Keratinocyte (primary cell): Measurements from ENCODE around the gene UTP4. TPM values are rescaled to one million over a fixed set of nuclear protein-coding genes. Genes with fewer than 3 reads are reported as not detected.

Experiments
- DNase-seq: peaks from one replicate; pipeline ENCODE4 v3.0.0-alpha.2; 2011; ENCODE audit warnings: low read depth, missing footprints, low spot score
- FAIRE-seq: peaks from 2 replicates; lab custom pipeline; 2011; peaks lifted over from hg19 to GRCh38; lab: Jason Lieb, UNC
- H2AFZ ChIP-seq: 2 replicates; pipeline ENCODE4 v1.6.0; 2012; ENCODE audit warnings: low read length, control low read depth, inconsistent platforms; ENCODE audit not compliant: control insufficient read depth
- H3K27ac ChIP-seq: 2 replicates; pipeline ENCODE4 v1.5.1; 2011; ENCODE audit warnings: low read length; ENCODE audit not compliant: control insufficient read depth, insufficient read depth
- H3K27me3 ChIP-seq: 3 replicates; pipeline ENCODE4 v1.6.0; 2011; ENCODE audit warnings: low read length; ENCODE audit not compliant: control insufficient read depth, insufficient read depth; ENCODE audit errors: extremely low read depth
- H3K36me3 ChIP-seq, 2 experiments: 2 replicates in 1 of 2; 3 replicates in 1 of 2; pipeline ENCODE4 v1.5.1; 2011; ENCODE audit warnings: low read length in 2 of 2, mild to moderate bottlenecking in 1 of 2; ENCODE audit not compliant: control insufficient read depth in 2 of 2, insufficient read depth in 2 of 2; ENCODE audit errors: extremely low read depth in 1 of 2
- H3K4me1 ChIP-seq: 3 replicates; pipeline ENCODE4 v1.5.1; 2011; ENCODE audit warnings: low read length; ENCODE audit not compliant: control insufficient read depth, insufficient read depth; ENCODE audit errors: extremely low read depth
- H3K4me2 ChIP-seq: 3 replicates; pipeline ENCODE4 v1.6.0; 2011; ENCODE audit warnings: low read depth, low read length; ENCODE audit not compliant: control insufficient read depth, insufficient read depth; ENCODE audit errors: extremely low read depth
- H3K4me3 ChIP-seq, 3 experiments: fragments of 200-600 bp in 1 of 3; sonication (generic) in 1 of 3; 2 replicates in 2 of 3; 3 replicates in 1 of 3; pipeline ENCODE4 v1.5.1; 2011 to 2016; ENCODE audit warnings: low read length in 3 of 3, mild to moderate bottlenecking in 3 of 3, control low read depth in 2 of 3, inconsistent platforms in 1 of 3, low read depth in 1 of 3, mixed read lengths in 1 of 3, mixed run types in 1 of 3, moderate library complexity in 1 of 3; ENCODE audit not compliant: control insufficient read depth in 2 of 3, insufficient read depth in 2 of 3; ENCODE audit errors: extremely low read depth in 1 of 3
- H3K79me2 ChIP-seq: 2 replicates; pipeline ENCODE4 v1.6.0; 2012; ENCODE audit warnings: low read length; ENCODE audit not compliant: control insufficient read depth, insufficient read depth
- H3K9ac ChIP-seq: 3 replicates; pipeline ENCODE4 v1.6.0; 2011; ENCODE audit warnings: low read length; ENCODE audit not compliant: control insufficient read depth, insufficient read depth; ENCODE audit errors: extremely low read depth
- H3K9me1 ChIP-seq: 3 replicates; pipeline ENCODE4 v1.6.0; 2011; ENCODE audit warnings: low read length; ENCODE audit not compliant: control insufficient read depth, insufficient read depth; ENCODE audit errors: extremely low read depth
- H3K9me3 ChIP-seq: 2 replicates; pipeline ENCODE4 v1.5.1; 2012; ENCODE audit warnings: low read depth, low read length; ENCODE audit not compliant: control insufficient read depth
- H4K20me1 ChIP-seq: 3 replicates; pipeline ENCODE4 v1.6.0; 2011; ENCODE audit warnings: low read length; ENCODE audit not compliant: control insufficient read depth, insufficient read depth; ENCODE audit errors: extremely low read depth
- EZH2 ChIP-seq: IDR thresholded peaks from one replicate; pipeline ENCODE4 v1.6.1; 2012; ENCODE audit warnings: inconsistent platforms, mild to moderate bottlenecking, low read length, moderate library complexity
- dilution Hi-C: fragments of 300-500 bp; cut with MboI; formaldehyde crosslinking; loops from one replicate; pipeline ENCODE4 v1.7.0; 2020; ENCODE audit warnings: low sequenced_read_pairs; ENCODE audit not compliant: extremely low pct_ligation_motif_present
- polyA plus RNA-seq, 5 experiments: library from polyadenylated mRNA; depleted of rRNA in 3 of 5; stranded (reverse) in 3 of 5; stranded (forward) in 1 of 5; unstranded in 1 of 5; fragments of >200 nt; gene quantifications; 1 replicate in 1 of 5; 2 replicates in 3 of 5; 3 replicates in 1 of 5; pipeline versions ENCODE4 v1.2.1 to v1.2.3, GENCODE V29; 2011 to 2012; ENCODE audit warnings: missing spikeins in 2 of 5, low read depth in 1 of 5, low replicate concordance in 1 of 5
- small RNA-seq, 3 experiments: library from RNA; depleted of rRNA; stranded (forward); fragments of <200 nt; gene quantifications; one replicate each; pipeline ENCODE3, GENCODE V24; 2012; ENCODE audit warnings: low read depth in 3 of 3, low replicate concordance in 1 of 3; ENCODE audit not compliant: insufficient read length in 3 of 3
- TF ChIP-seq, protein P1 (sequence below), 3 experiments: IDR thresholded peaks in 1 of 3; conservative IDR thresholded peaks in 1 of 3; optimal IDR thresholded peaks in 1 of 3; 2 replicates in 2 of 3; 3 replicates in 1 of 3; pipeline versions ENCODE3 to v1.5.1; 2011; ENCODE audit warnings: low read length in 3 of 3, mild to moderate bottlenecking in 3 of 3, moderate library complexity in 2 of 3, control low read depth in 1 of 3, inconsistent platforms in 1 of 3; ENCODE audit not compliant: insufficient read depth in 2 of 3; ENCODE audit errors: extremely low read depth in 1 of 3

The UTP4 gene
- polyA plus RNA-seq, 1 donor (not counting 4 experiments of a cell fraction or from before 2014, with no cell fraction given): 106 TPM

- H3K27me3 ChIP-seq: no peaks in the 10 kb centered on the region
- no peak for FAIRE-seq
- no peaks in the 10 kb centered on the region for H4K20me1 ChIP-seq
- H3K9ac ChIP-seq: no peak overlapping the region
- no peak for DNase-seq
- no peaks in the 10 kb centered on the region for H3K36me3 ChIP-seq
- no peak for TF ChIP-seq EZH2
- TF ChIP-seq, protein P1, sequence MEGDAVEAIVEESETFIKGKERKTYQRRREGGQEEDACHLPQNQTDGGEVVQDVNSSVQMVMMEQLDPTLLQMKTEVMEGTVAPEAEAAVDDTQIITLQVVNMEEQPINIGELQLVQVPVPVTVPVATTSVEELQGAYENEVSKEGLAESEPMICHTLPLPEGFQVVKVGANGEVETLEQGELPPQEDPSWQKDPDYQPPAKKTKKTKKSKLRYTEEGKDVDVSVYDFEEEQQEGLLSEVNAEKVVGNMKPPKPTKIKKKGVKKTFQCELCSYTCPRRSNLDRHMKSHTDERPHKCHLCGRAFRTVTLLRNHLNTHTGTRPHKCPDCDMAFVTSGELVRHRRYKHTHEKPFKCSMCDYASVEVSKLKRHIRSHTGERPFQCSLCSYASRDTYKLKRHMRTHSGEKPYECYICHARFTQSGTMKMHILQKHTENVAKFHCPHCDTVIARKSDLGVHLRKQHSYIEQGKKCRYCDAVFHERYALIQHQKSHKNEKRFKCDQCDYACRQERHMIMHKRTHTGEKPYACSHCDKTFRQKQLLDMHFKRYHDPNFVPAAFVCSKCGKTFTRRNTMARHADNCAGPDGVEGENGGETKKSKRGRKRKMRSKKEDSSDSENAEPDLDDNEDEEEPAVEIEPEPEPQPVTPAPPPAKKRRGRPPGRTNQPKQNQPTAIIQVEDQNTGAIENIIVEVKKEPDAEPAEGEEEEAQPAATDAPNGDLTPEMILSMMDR (optimal IDR thresholded peaks at IDR 0.05 in 1 of 3, IDR thresholded peaks at IDR 0.05 in 1 of 3, conservative IDR thresholded peaks at IDR 0.05 in 1 of 3; ENCODE audit: extremely low read depth in 1 of 3, insufficient read depth in 2 of 3, low read length in 3 of 3): no peak
- H3K4me3 ChIP-seq: peak overlapping the region in 1 of 3 experiments; percentile 40
- dilution Hi-C loops: no loop called here
- H3K4me1 ChIP-seq: peaks cover 19% of the 10 kb centered on the region
- H2AFZ ChIP-seq: no peak overlapping the region
- H3K9me1 ChIP-seq: peaks cover 3% of the 10 kb centered on the region
- H3K9me3 ChIP-seq: no peaks in the 10 kb centered on the region
- H3K27ac ChIP-seq: peak overlapping the region; percentile 40
- H3K4me2 ChIP-seq: peak overlapping the region; percentile 74
- peaks cover 32% of the 10 kb centered on the region for H3K79me2 ChIP-seq
Observed at GRCh38 chr16:69217433-69217832, 85.0 kb downstream of the UTP4 start.

Small RNAs within 50 kb of the gene (small RNA-seq; reads per million reads assigned to genes)
- gene RF00019: 0 reads per million in 3 experiments
- gene RNU6-22P: 0 to 1.5 (median 1.3) reads per million in 3 experiments

Other genes with a start within 250 kb of the UTP4 start
- gene HAS3, start 27.0 kb upstream of the UTP4 start, polyA plus RNA-seq: 132 to 278 TPM (median 143 TPM) in 3 replicates
- 96.0 to 120 TPM (median 118 TPM) in 3 replicates for gene CHTF8, start 61 bp upstream of the UTP4 start, polyA plus RNA-seq
- 11.2 to 15.9 TPM (median 13.7 TPM) in 3 replicates for gene SNTB2, start 54.5 kb downstream of the UTP4 start, polyA plus RNA-seq
- 18.2 to 25.3 TPM (median 20.2 TPM) in 3 replicates for gene VPS4A, start 178.7 kb downstream of the UTP4 start, polyA plus RNA-seq
- gene PDF, start 197.9 kb downstream of the UTP4 start, polyA plus RNA-seq: 3.0 to 8.8 TPM (median 4.1 TPM) in 3 replicates
- 16.0 to 22.8 TPM (median 22.8 TPM) in 3 replicates for gene COG8, start 206.9 kb downstream of the UTP4 start, polyA plus RNA-seq
- gene NIP7, start 207.1 kb downstream of the UTP4 start, polyA plus RNA-seq: 17.2 to 31.3 TPM (median 26.9 TPM) in 3 replicates
- gene TMED6, start 219.1 kb downstream of the UTP4 start, polyA plus RNA-seq: 0.09 to 0.22 TPM in 2 of 3 replicates, not detected in the other